Right lobe of liver (tissue), 4 donors: ENCODE data around the gene TRIM56.

ENCODE experiments used
- POLR2A ChIP-seq: fragments of 450-650 bp; IDR thresholded peaks from one replicate; pipeline ENCODE4 v1.6.1; 2017; ENCODE audit warnings: antibody characterized with exemption, mild to moderate bottlenecking
- TF ChIP-seq, protein P1 (sequence below), 4 donors: fragments of 200-600 bp in 3 of 4; fragments of 450-650 bp in 1 of 4; IDR thresholded peaks; one replicate each; pipeline versions ENCODE4 v1.5.1 to v1.8.0; 2016 to 2022; ENCODE audit warnings: antibody characterized with exemption in 4 of 4, mild to moderate bottlenecking in 2 of 4
- donor health status: DM: no; HTN: no; CAD: no.
- donor health status: DM: no; HTN: no; CAD: no.
- donor health status: DM: no; HTN: yes; CAD: no.

DNA sequence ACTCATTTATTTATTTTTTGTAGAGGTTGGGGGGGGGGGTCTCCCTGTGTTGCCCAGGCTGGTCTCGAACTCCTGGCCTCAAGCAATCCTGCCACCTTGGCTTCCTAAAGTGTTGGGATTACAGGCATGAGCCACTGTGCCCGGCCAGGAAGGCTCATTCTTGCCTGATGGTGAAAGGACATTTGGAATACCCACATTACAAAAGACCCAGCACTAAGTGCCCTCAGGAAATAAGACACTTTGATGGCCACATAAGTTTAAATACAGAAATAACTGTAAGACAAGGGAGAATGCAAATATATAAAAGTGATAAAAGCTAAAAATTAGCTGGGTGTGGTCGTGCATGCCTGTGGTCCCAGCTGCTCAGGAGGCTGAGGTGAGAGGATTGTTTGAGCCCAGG, 33.6 kb downstream of the TRIM56 start:
- no peak for TF ChIP-seq POLR2A
- TF ChIP-seq, protein P1, sequence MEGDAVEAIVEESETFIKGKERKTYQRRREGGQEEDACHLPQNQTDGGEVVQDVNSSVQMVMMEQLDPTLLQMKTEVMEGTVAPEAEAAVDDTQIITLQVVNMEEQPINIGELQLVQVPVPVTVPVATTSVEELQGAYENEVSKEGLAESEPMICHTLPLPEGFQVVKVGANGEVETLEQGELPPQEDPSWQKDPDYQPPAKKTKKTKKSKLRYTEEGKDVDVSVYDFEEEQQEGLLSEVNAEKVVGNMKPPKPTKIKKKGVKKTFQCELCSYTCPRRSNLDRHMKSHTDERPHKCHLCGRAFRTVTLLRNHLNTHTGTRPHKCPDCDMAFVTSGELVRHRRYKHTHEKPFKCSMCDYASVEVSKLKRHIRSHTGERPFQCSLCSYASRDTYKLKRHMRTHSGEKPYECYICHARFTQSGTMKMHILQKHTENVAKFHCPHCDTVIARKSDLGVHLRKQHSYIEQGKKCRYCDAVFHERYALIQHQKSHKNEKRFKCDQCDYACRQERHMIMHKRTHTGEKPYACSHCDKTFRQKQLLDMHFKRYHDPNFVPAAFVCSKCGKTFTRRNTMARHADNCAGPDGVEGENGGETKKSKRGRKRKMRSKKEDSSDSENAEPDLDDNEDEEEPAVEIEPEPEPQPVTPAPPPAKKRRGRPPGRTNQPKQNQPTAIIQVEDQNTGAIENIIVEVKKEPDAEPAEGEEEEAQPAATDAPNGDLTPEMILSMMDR (IDR thresholded peaks at IDR 0.05), result no peak
